CD4-positive, alpha-beta T cell treated with Interleukin-4 for 4 hours (primary cell): ENCODE measurements around the gene FSTL3.
"Not testable (repeated sequence)": the region's sequence is repeated elsewhere in the genome, so short reads cannot be mapped to it uniquely, and the experiment has no call there.

Experiments used
- DNase-seq: peaks from one replicate; pipeline ENCODE4 v3.0.0-alpha.2; 2020

Gene FSTL3

GRCh38 chr19:715347-715746, 39.2 kb downstream of the FSTL3 start:
- no peak for DNase-seq

- no peak for DNase-seq
Measured at GRCh38 chr19:718251-718951, 42.2 kb downstream of the FSTL3 start.

GRCh38 chr19:718991-719512, 42.9 kb downstream of the FSTL3 start:
- DNase-seq, result no peak

- DNase-seq, result no peak
Measured at GRCh38 chr19:719636-720344, 43.6 kb downstream of the FSTL3 start.

GRCh38 chr19:720345-721160, 44.4 kb downstream of the FSTL3 start:
- no peak for DNase-seq

- DNase-seq, result no peak
Measured at GRCh38 chr19:722553-723101, 46.4 kb downstream of the FSTL3 start.

- no peak for DNase-seq
Measured at GRCh38 chr19:723247-723646, 47.1 kb downstream of the FSTL3 start.

GRCh38 chr19:723714-724113, 47.5 kb downstream of the FSTL3 start:
- DNase-seq, result no peak

GRCh38 chr19:725461-726089, 49.4 kb downstream of the FSTL3 start:
- DNase-seq, result no peak

- DNase-seq, result no peak
Measured at GRCh38 chr19:726993-727956, 51.1 kb downstream of the FSTL3 start.

GRCh38 chr19:728011-728410, 51.8 kb downstream of the FSTL3 start:
- no peak for DNase-seq

- not testable (repeated sequence) for DNase-seq
Measured at GRCh38 chr19:729564-729963, 53.4 kb downstream of the FSTL3 start.

GRCh38 chr19:729965-730668, 53.9 kb downstream of the FSTL3 start:
- DNase-seq, result no peak

- no peak for DNase-seq
Measured at GRCh38 chr19:731000-731399, 54.8 kb downstream of the FSTL3 start.

- no peak for DNase-seq
Measured at GRCh38 chr19:732148-733069, 56.2 kb downstream of the FSTL3 start.
